ENCODE data around the gene MED13L. TPM values are rescaled to one million over a fixed set of nuclear protein-coding genes. Genes with fewer than 3 reads are reported as not detected.

Gene MED13L
- total RNA-seq, 1 experiment from 2014 or later, result 80.5 TPM

DNA sequence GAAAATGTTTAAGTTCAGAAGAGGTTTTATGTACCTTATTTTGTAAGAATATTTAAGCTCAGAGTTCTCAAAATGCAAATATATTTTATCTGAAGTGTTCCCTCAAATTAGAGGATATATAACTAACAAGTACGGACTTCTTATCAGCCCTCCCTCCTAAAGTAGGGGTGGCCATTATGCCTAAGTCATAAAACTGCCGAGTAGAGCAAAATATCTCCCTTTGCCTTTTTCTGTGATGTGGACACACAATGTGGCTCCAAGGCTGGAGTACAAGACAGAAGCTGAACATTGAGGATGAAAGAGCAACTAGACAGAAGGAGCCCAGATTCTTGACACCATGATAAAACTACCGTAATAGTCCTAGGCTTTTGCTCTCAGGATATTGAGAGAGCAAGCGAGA lies 120.9 kb downstream of the MED13L start:
- H3K4me1 Mint-ChIP-seq, result peaks cover 64% of the 10 kb centered on the region
- POLR2A ChIA-PET, result no interaction called here
- ATAC-seq, result no peak

More for the DNA sequence above, 120.9 kb downstream of the MED13L start:
- Mint-ChIP-seq H3K27ac (no peak overlapping the region), H3K27me3 (ENCODE audit: low read depth) (no peaks in the 10 kb centered on the region), H3K36me3 (no peaks in the 10 kb centered on the region), H3K9me3 (no peaks in the 10 kb centered on the region), H3K4me3 (no peak overlapping the region)
- no peak for DNase-seq (ENCODE audit: low spot score)
- TF ChIP-seq MXD4 (CRISPR knock-in tag; IDR thresholded peaks at IDR 0.05; ENCODE audit: borderline replicate concordance), result no peak
- TF ChIP-seq, protein P1, sequence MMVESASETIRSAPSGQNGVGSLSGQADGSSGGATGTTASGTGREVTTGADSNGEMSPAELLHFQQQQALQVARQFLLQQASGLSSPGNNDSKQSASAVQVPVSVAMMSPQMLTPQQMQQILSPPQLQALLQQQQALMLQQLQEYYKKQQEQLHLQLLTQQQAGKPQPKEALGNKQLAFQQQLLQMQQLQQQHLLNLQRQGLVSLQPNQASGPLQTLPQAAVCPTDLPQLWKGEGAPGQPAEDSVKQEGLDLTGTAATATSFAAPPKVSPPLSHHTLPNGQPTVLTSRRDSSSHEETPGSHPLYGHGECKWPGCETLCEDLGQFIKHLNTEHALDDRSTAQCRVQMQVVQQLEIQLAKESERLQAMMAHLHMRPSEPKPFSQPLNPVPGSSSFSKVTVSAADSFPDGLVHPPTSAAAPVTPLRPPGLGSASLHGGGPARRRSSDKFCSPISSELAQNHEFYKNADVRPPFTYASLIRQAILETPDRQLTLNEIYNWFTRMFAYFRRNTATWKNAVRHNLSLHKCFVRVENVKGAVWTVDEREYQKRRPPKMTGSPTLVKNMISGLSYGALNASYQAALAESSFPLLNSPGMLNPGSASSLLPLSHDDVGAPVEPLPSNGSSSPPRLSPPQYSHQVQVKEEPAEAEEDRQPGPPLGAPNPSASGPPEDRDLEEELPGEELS (CRISPR knock-in tag; IDR thresholded peaks at IDR 0.05), result no peak
- no peak for TF ChIP-seq ZNF232 (CRISPR knock-in tag; IDR thresholded peaks at IDR 0.05)
- no peak for TF ChIP-seq MYBL2 (CRISPR knock-in tag; IDR thresholded peaks at IDR 0.05)
- TF ChIP-seq FOXK1 (CRISPR knock-in tag; IDR thresholded peaks at IDR 0.05), result no peak
- TF ChIP-seq, protein P2, sequence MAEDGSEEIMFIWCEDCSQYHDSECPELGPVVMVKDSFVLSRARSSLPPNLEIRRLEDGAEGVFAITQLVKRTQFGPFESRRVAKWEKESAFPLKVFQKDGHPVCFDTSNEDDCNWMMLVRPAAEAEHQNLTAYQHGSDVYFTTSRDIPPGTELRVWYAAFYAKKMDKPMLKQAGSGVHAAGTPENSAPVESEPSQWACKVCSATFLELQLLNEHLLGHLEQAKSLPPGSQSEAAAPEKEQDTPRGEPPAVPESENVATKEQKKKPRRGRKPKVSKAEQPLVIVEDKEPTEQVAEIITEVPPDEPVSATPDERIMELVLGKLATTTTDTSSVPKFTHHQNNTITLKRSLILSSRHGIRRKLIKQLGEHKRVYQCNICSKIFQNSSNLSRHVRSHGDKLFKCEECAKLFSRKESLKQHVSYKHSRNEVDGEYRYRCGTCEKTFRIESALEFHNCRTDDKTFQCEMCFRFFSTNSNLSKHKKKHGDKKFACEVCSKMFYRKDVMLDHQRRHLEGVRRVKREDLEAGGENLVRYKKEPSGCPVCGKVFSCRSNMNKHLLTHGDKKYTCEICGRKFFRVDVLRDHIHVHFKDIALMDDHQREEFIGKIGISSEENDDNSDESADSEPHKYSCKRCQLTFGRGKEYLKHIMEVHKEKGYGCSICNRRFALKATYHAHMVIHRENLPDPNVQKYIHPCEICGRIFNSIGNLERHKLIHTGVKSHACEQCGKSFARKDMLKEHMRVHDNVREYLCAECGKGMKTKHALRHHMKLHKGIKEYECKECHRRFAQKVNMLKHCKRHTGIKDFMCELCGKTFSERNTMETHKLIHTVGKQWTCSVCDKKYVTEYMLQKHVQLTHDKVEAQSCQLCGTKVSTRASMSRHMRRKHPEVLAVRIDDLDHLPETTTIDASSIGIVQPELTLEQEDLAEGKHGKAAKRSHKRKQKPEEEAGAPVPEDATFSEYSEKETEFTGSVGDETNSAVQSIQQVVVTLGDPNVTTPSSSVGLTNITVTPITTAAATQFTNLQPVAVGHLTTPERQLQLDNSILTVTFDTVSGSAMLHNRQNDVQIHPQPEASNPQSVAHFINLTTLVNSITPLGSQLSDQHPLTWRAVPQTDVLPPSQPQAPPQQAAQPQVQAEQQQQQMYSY (CRISPR knock-in tag; IDR thresholded peaks at IDR 0.05), result no peak
- TF ChIP-seq, protein P3, sequence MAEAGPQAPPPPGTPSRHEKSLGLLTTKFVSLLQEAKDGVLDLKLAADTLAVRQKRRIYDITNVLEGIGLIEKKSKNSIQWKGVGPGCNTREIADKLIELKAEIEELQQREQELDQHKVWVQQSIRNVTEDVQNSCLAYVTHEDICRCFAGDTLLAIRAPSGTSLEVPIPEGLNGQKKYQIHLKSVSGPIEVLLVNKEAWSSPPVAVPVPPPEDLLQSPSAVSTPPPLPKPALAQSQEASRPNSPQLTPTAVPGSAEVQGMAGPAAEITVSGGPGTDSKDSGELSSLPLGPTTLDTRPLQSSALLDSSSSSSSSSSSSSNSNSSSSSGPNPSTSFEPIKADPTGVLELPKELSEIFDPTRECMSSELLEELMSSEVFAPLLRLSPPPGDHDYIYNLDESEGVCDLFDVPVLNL (CRISPR knock-in tag; IDR thresholded peaks at IDR 0.05; ENCODE audit: borderline replicate concordance, low read depth), result no peak
- TF ChIP-seq, protein P4, sequence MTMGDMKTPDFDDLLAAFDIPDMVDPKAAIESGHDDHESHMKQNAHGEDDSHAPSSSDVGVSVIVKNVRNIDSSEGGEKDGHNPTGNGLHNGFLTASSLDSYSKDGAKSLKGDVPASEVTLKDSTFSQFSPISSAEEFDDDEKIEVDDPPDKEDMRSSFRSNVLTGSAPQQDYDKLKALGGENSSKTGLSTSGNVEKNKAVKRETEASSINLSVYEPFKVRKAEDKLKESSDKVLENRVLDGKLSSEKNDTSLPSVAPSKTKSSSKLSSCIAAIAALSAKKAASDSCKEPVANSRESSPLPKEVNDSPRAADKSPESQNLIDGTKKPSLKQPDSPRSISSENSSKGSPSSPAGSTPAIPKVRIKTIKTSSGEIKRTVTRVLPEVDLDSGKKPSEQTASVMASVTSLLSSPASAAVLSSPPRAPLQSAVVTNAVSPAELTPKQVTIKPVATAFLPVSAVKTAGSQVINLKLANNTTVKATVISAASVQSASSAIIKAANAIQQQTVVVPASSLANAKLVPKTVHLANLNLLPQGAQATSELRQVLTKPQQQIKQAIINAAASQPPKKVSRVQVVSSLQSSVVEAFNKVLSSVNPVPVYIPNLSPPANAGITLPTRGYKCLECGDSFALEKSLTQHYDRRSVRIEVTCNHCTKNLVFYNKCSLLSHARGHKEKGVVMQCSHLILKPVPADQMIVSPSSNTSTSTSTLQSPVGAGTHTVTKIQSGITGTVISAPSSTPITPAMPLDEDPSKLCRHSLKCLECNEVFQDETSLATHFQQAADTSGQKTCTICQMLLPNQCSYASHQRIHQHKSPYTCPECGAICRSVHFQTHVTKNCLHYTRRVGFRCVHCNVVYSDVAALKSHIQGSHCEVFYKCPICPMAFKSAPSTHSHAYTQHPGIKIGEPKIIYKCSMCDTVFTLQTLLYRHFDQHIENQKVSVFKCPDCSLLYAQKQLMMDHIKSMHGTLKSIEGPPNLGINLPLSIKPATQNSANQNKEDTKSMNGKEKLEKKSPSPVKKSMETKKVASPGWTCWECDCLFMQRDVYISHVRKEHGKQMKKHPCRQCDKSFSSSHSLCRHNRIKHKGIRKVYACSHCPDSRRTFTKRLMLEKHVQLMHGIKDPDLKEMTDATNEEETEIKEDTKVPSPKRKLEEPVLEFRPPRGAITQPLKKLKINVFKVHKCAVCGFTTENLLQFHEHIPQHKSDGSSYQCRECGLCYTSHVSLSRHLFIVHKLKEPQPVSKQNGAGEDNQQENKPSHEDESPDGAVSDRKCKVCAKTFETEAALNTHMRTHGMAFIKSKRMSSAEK (CRISPR knock-in tag; IDR thresholded peaks at IDR 0.05; ENCODE audit: borderline replicate concordance), result no peak
- no peak for TF ChIP-seq KAT7 (CRISPR knock-in tag; IDR thresholded peaks at IDR 0.05; ENCODE audit: borderline replicate concordance)
- TF ChIP-seq, protein P5, sequence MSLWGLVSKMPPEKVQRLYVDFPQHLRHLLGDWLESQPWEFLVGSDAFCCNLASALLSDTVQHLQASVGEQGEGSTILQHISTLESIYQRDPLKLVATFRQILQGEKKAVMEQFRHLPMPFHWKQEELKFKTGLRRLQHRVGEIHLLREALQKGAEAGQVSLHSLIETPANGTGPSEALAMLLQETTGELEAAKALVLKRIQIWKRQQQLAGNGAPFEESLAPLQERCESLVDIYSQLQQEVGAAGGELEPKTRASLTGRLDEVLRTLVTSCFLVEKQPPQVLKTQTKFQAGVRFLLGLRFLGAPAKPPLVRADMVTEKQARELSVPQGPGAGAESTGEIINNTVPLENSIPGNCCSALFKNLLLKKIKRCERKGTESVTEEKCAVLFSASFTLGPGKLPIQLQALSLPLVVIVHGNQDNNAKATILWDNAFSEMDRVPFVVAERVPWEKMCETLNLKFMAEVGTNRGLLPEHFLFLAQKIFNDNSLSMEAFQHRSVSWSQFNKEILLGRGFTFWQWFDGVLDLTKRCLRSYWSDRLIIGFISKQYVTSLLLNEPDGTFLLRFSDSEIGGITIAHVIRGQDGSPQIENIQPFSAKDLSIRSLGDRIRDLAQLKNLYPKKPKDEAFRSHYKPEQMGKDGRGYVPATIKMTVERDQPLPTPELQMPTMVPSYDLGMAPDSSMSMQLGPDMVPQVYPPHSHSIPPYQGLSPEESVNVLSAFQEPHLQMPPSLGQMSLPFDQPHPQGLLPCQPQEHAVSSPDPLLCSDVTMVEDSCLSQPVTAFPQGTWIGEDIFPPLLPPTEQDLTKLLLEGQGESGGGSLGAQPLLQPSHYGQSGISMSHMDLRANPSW (CRISPR knock-in tag; conservative IDR thresholded peaks at IDR 0.05; ENCODE audit: low read depth), result no peak
- no peak for TF ChIP-seq SMAD4 (CRISPR knock-in tag; IDR thresholded peaks at IDR 0.05)
- TF ChIP-seq, protein P6, sequence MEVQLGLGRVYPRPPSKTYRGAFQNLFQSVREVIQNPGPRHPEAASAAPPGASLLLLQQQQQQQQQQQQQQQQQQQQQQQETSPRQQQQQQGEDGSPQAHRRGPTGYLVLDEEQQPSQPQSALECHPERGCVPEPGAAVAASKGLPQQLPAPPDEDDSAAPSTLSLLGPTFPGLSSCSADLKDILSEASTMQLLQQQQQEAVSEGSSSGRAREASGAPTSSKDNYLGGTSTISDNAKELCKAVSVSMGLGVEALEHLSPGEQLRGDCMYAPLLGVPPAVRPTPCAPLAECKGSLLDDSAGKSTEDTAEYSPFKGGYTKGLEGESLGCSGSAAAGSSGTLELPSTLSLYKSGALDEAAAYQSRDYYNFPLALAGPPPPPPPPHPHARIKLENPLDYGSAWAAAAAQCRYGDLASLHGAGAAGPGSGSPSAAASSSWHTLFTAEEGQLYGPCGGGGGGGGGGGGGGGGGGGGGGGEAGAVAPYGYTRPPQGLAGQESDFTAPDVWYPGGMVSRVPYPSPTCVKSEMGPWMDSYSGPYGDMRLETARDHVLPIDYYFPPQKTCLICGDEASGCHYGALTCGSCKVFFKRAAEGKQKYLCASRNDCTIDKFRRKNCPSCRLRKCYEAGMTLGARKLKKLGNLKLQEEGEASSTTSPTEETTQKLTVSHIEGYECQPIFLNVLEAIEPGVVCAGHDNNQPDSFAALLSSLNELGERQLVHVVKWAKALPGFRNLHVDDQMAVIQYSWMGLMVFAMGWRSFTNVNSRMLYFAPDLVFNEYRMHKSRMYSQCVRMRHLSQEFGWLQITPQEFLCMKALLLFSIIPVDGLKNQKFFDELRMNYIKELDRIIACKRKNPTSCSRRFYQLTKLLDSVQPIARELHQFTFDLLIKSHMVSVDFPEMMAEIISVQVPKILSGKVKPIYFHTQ (CRISPR knock-in tag; IDR thresholded peaks at IDR 0.05), result no peak
- CTCF ChIA-PET, result no interaction called here

All from WTC11 (cell line).